ENCODE data around the gene SIL1. TPM values are rescaled to one million over a fixed set of nuclear protein-coding genes. Genes with fewer than 3 reads are reported as not detected.
A peak's percentile ranks its signal among the peaks of the same experiment; 100 is the strongest.

The SIL1 gene
- total and polyA plus RNA-seq, 2 of the 8 experiments (the other 6 are each of a cell fraction or from before 2014, with no cell fraction given), result 8.3 to 12.8 TPM

- H3K4me1 ChIP-seq (replicated peaks in 1 of 4; ENCODE audit: control insufficient read depth in 3 of 4, insufficient read depth in 4 of 4, low read length in 3 of 4), result peaks cover 0 to 5% (median 0%) of the 10 kb centered on the region in 4 experiments; a peak in 1 of 7 replicates
- H2AFZ ChIP-seq (ENCODE audit: low read length), result no peak overlapping the region
- POLR2A ChIA-PET (ENCODE audit: partially characterized antibody), result no interaction called here
- H3K18ac ChIP-seq (ENCODE audit: extremely low read depth, low read length), result no peak overlapping the region
- H3K4me2 ChIP-seq (ENCODE audit: insufficient read depth in 1 of 2, low read depth in 2 of 2, low read length in 2 of 2), result no peak overlapping the region
- no peaks in the 10 kb centered on the region for H3K36me3 ChIP-seq (ENCODE audit: control insufficient read depth in 2 of 4, insufficient read depth in 4 of 4, low read length in 3 of 4)
- no peak overlapping the region for H3K27ac ChIP-seq (ENCODE audit: low read depth, low read length)
- TF ChIP-seq E2F6 (IDR thresholded peaks at IDR 0.05), result no peak
- no peak for TF ChIP-seq SIRT6 (IDR thresholded peaks at IDR 0.05; ENCODE audit: low read length)
- TF ChIP-seq RNF2 (IDR thresholded peaks at IDR 0.05; ENCODE audit: borderline replicate concordance, low read depth, low read length, missing control alignments, poor library complexity, severe bottlenecking), result no peak
- no peak for TF ChIP-seq ATF2 (IDR thresholded peaks at IDR 0.05; ENCODE audit: low read length)
- H3K79me2 ChIP-seq (ENCODE audit: control insufficient read depth in 1 of 2, insufficient read depth in 2 of 2, low read length in 2 of 2), result no peaks in the 10 kb centered on the region
- no peaks in the 10 kb centered on the region for H3K79me1 ChIP-seq (ENCODE audit: low read depth, low read length)
- no peak overlapping the region for H3K9ac ChIP-seq (replicated peaks in 1 of 4; ENCODE audit: extremely low read depth in 1 of 4, low read depth in 3 of 4, low read length in 3 of 4)
- CTCF ChIA-PET (ENCODE audit: partially characterized antibody), result interaction anchor here (0.6 to 1.8 kb wide), 4 partner anchors 14 to 338 kb away, joined by 3 to 4 read pairs (median 3); no protein-coding TSS in a partner anchor
- 93% methylated on average over 3 of the region's 3 CpGs; no CpG with 5 or more reads in 1 of the 2 experiments for WGBS, 2 experiments (ENCODE audit: extremely low coverage in 1 of 2, insufficient coverage in 1 of 2, insufficient read length in 1 of 2, insufficient replicate concordance in 2 of 2, low coverage in 1 of 2, low lambda C conversion rate in 2 of 2, missing lambda C conversion rate in 1 of 2)
- H3K23ac ChIP-seq (ENCODE audit: insufficient read length), result no peak overlapping the region
- H3K4ac ChIP-seq (replicated peaks; ENCODE audit: insufficient read length, low read depth, low read length), result no peak overlapping the region
- no peak overlapping the region for H2BK120ac ChIP-seq (replicated peaks; ENCODE audit: low read depth, low read length)
- no peak overlapping the region for H2BK12ac ChIP-seq (ENCODE audit: low read depth, low read length)
- no peak overlapping the region for H4K8ac ChIP-seq (ENCODE audit: extremely low read depth, insufficient read depth, low read length)
- H4K20me1 ChIP-seq (replicated peaks in 1 of 2; ENCODE audit: control insufficient read depth in 1 of 2, insufficient read depth in 2 of 2, low read length in 2 of 2), result no peaks in the 10 kb centered on the region
- H2BK20ac ChIP-seq (ENCODE audit: low read length), result no peak overlapping the region
- no peak overlapping the region for H2AK5ac ChIP-seq (ENCODE audit: low read depth, low read length)
- H3K23me2 ChIP-seq (ENCODE audit: low read depth, low read length), result no peaks in the 10 kb centered on the region
- no peak overlapping the region for H3K4me3 ChIP-seq (ENCODE audit: extremely low read depth in 1 of 4, insufficient read depth in 2 of 4, low read depth in 3 of 4, low read length in 4 of 4)
- DNase-seq (ENCODE audit: low read depth in 1 of 2, low spot score in 2 of 2), result peak in 1 of 2 experiments; percentile 23
- H4K91ac ChIP-seq (replicated peaks; ENCODE audit: insufficient read length, low read length), result no peak overlapping the region
- FAIRE-seq, result no peak
- no peak overlapping the region for H3K56ac ChIP-seq (replicated peaks; ENCODE audit: insufficient read length, low read depth, low read length)
- no peaks in the 10 kb centered on the region for H3K27me3 ChIP-seq (replicated peaks in 1 of 4; ENCODE audit: control insufficient read depth in 3 of 4, extremely low read depth in 1 of 4, insufficient read depth in 3 of 4, low read length in 3 of 4)
- H4K5ac ChIP-seq (ENCODE audit: insufficient read length, low read depth, low read length), result no peak overlapping the region
- H3K9me3 ChIP-seq (ENCODE audit: insufficient read depth in 2 of 2, low read depth in 1 of 2, low read length in 1 of 2), result no peaks in the 10 kb centered on the region
- no peak overlapping the region for H3K14ac ChIP-seq (ENCODE audit: insufficient read length)
- H2BK15ac ChIP-seq (ENCODE audit: low read length), result no peak overlapping the region
- H2BK5ac ChIP-seq (ENCODE audit: low read depth, low read length), result no peak overlapping the region
These were observed 217.0 kb downstream of the SIL1 start for GRCh38 chr5:138981131-138981530.
